ENCODE data around the gene ITGAV. TPM values are rescaled to one million over a fixed set of nuclear protein-coding genes. Genes with fewer than 3 reads are reported as not detected.
A peak's percentile ranks its signal among the peaks of the same experiment; 100 is the strongest.

ITGAV gene
- total RNA-seq, 1 donor from 2014 or later: 67.0 TPM

- no peak for ATAC-seq
- DNase-seq: no peak
- H3K27me3 ChIP-seq: no peaks in the 10 kb centered on the region
- no peak overlapping the region for H3K4me3 ChIP-seq
- no peaks in the 10 kb centered on the region for H3K4me1 ChIP-seq
- no peak overlapping the region for H3K27ac ChIP-seq
- H3K36me3 ChIP-seq: no peaks in the 10 kb centered on the region
- TF ChIP-seq CTCF (IDR thresholded peaks at IDR 0.05): no peak
- intact Hi-C loops (cut with DNase I): no loop called here
- H3K9me3 ChIP-seq: no peaks in the 10 kb centered on the region
Measured at GRCh38 chr2:186569897-186570296, 20.0 kb upstream of the ITGAV start.

GRCh38 chr2:186570604-186571003 lies 19.3 kb upstream of the ITGAV start:
- ATAC-seq (no peak), DNase-seq (no peak)
- Histone ChIP-seq H3K4me3 (no peak overlapping the region), H3K36me3 (no peaks in the 10 kb centered on the region), H3K27ac (no peak overlapping the region), H3K9me3 (no peaks in the 10 kb centered on the region), H3K4me1 (peaks cover 4% of the 10 kb centered on the region), H3K27me3 (no peaks in the 10 kb centered on the region)
- TF ChIP-seq CTCF (IDR thresholded peaks at IDR 0.05): no peak
- intact Hi-C loops (cut with DNase I): no loop called here

- no peaks in the 10 kb centered on the region for H3K9me3 ChIP-seq
- no peaks in the 10 kb centered on the region for H3K27me3 ChIP-seq
- H3K4me3 ChIP-seq: no peak overlapping the region
- no peak for DNase-seq
- no peaks in the 10 kb centered on the region for H3K36me3 ChIP-seq
- H3K27ac ChIP-seq: no peak overlapping the region
- H3K4me1 ChIP-seq: peaks cover 9% of the 10 kb centered on the region
- no peak for TF ChIP-seq CTCF (IDR thresholded peaks at IDR 0.05)
- ATAC-seq: no peak
- intact Hi-C loops (cut with DNase I): no loop called here
Measured at GRCh38 chr2:186572705-186573104, 17.2 kb upstream of the ITGAV start.

GRCh38 chr2:186573531-186573930 lies 16.3 kb upstream of the ITGAV start:
- Histone ChIP-seq H3K27ac (no peak overlapping the region), H3K4me1 (peaks cover 9% of the 10 kb centered on the region), H3K27me3 (no peaks in the 10 kb centered on the region), H3K36me3 (no peaks in the 10 kb centered on the region), H3K9me3 (no peaks in the 10 kb centered on the region), H3K4me3 (no peak overlapping the region)
- no peak for ATAC-seq
- intact Hi-C loops (cut with DNase I): no loop called here
- DNase-seq: no peak
- no peak for TF ChIP-seq CTCF (IDR thresholded peaks at IDR 0.05)

- Histone ChIP-seq H3K27me3 (no peaks in the 10 kb centered on the region), H3K4me1 (peaks cover 9% of the 10 kb centered on the region), H3K27ac (no peak overlapping the region), H3K4me3 (no peak overlapping the region), H3K9me3 (no peaks in the 10 kb centered on the region), H3K36me3 (no peaks in the 10 kb centered on the region)
- ATAC-seq (peak; percentile 94), DNase-seq (no peak)
- TF ChIP-seq CTCF (IDR thresholded peaks at IDR 0.05): no peak
- intact Hi-C loops (cut with DNase I): no loop called here
Measured at GRCh38 chr2:186575302-186575701, 14.6 kb upstream of the ITGAV start.

- H3K4me1 ChIP-seq: peaks cover 9% of the 10 kb centered on the region
- TF ChIP-seq CTCF (IDR thresholded peaks at IDR 0.05): no peak
- H3K9me3 ChIP-seq: no peaks in the 10 kb centered on the region
- intact Hi-C loops (cut with DNase I): no loop called here
- ATAC-seq: no peak
- no peak overlapping the region for H3K4me3 ChIP-seq
- no peak for DNase-seq
- no peaks in the 10 kb centered on the region for H3K36me3 ChIP-seq
- no peaks in the 10 kb centered on the region for H3K27me3 ChIP-seq
- H3K27ac ChIP-seq: no peak overlapping the region
Measured at GRCh38 chr2:186575856-186576255, 14.0 kb upstream of the ITGAV start.
